ENCODE results near the gene DNAH8. TPM values are rescaled to one million over a fixed set of nuclear protein-coding genes. Genes with fewer than 3 reads are reported as not detected.

The DNAH8 gene
- total RNA-seq, 1 experiment from 2014 or later = not detected

DNA sequence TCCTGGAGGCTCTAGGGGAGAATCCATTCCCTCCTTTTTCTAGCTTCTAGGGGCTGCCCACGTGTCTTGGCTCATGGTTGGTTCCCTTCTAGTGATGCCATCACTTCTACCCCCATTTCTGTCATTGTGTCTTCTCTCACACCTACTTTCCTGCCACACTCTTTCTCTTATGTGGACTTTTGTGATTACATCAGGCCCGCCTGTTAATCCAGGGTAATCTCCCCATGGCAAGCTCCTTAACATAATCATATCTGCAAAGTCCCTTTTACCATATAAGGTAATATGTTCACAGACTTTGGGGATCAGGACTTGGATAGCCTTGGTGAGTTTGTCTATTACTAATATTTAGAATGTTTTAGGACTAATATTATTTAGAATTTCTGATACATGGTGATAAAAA, 111.9 kb downstream of the DNAH8 start:
- H3K36me3 ChIP-seq (ENCODE audit: control insufficient read depth, insufficient read depth, low read length) = no peaks in the 10 kb centered on the region
- intact Hi-C loops (cut with micrococcal nuclease; ENCODE audit: unreplicated experiment) = no loop called here
- H3K9me3 ChIP-seq (ENCODE audit: control insufficient read depth, insufficient read depth, low read depth, low read length) = no peaks in the 10 kb centered on the region
- TF ChIP-seq, protein P1, sequence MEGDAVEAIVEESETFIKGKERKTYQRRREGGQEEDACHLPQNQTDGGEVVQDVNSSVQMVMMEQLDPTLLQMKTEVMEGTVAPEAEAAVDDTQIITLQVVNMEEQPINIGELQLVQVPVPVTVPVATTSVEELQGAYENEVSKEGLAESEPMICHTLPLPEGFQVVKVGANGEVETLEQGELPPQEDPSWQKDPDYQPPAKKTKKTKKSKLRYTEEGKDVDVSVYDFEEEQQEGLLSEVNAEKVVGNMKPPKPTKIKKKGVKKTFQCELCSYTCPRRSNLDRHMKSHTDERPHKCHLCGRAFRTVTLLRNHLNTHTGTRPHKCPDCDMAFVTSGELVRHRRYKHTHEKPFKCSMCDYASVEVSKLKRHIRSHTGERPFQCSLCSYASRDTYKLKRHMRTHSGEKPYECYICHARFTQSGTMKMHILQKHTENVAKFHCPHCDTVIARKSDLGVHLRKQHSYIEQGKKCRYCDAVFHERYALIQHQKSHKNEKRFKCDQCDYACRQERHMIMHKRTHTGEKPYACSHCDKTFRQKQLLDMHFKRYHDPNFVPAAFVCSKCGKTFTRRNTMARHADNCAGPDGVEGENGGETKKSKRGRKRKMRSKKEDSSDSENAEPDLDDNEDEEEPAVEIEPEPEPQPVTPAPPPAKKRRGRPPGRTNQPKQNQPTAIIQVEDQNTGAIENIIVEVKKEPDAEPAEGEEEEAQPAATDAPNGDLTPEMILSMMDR (IDR thresholded peaks at IDR 0.05) = no peak
- no peak for TF ChIP-seq SIN3A (IDR thresholded peaks at IDR 0.05; ENCODE audit: borderline replicate concordance, insufficient read depth, low read depth, low read length)
- TF ChIP-seq TCF7L2 (IDR thresholded peaks at IDR 0.05; ENCODE audit: low read depth, low read length) = no peak
- TF ChIP-seq REST (IDR thresholded peaks at IDR 0.05; ENCODE audit: insufficient read depth in 1 of 2, low read depth in 2 of 2, low read length in 1 of 2) = no peak
- TF ChIP-seq POLR2AphosphoS5 (IDR thresholded peaks at IDR 0.05; ENCODE audit: low read depth, low read length) = no peak
- in situ Hi-C loops (cut with HindIII; ENCODE audit: low pct_unique_long_range_greater_than_20kb, low sequenced_read_pairs) = no loop called here
- no TSS peak for BruUV-seq (replicated peaks)
- ChIA-PET POLR2A (no interaction called here), CTCF (no interaction called here)
- peaks cover 3% of the 10 kb centered on the region; the same call in 1 of the 2 replicates for H3K27me3 ChIP-seq (ENCODE audit: control insufficient read depth, insufficient read depth, low read length)
- ATAC-seq (no peak), DNase-seq (ENCODE audit: low read depth, low spot score) (no peak)
- H3K4me1 ChIP-seq (ENCODE audit: control insufficient read depth, insufficient read depth, low read length) = no peaks in the 10 kb centered on the region
- no peak overlapping the region for H3K27ac ChIP-seq (ENCODE audit: low read length)
- no peak overlapping the region for H3K4me3 ChIP-seq (ENCODE audit: low read depth in 2 of 2, low read length in 2 of 2)

- in situ Hi-C loops (cut with HindIII; ENCODE audit: low pct_unique_long_range_greater_than_20kb, low sequenced_read_pairs) = no loop called here
Observed at GRCh38 chr6:38831865-38832264, 116.8 kb downstream of the DNAH8 start.

More at GRCh38 chr6:38831865-38832264, 116.8 kb downstream of the DNAH8 start:
- no peaks in the 10 kb centered on the region for H3K36me3 ChIP-seq (ENCODE audit: control insufficient read depth, insufficient read depth, low read length)
- TF ChIP-seq SIN3A (IDR thresholded peaks at IDR 0.05; ENCODE audit: borderline replicate concordance, insufficient read depth, low read depth, low read length) (no peak), POLR2AphosphoS5 (IDR thresholded peaks at IDR 0.05; ENCODE audit: low read depth, low read length) (no peak), TCF7L2 (IDR thresholded peaks at IDR 0.05; ENCODE audit: low read depth, low read length) (no peak), REST (IDR thresholded peaks at IDR 0.05; ENCODE audit: insufficient read depth in 1 of 2, low read depth in 2 of 2, low read length in 1 of 2) (no peak)
- TF ChIP-seq, protein P1 (IDR thresholded peaks at IDR 0.05) = no peak
- CTCF ChIA-PET = no interaction called here
- intact Hi-C loops (cut with micrococcal nuclease; ENCODE audit: unreplicated experiment) = no loop called here
- H3K4me3 ChIP-seq (ENCODE audit: low read depth in 2 of 2, low read length in 2 of 2) = no peak overlapping the region
- POLR2A ChIA-PET = no interaction called here
- no peaks in the 10 kb centered on the region for H3K4me1 ChIP-seq (ENCODE audit: control insufficient read depth, insufficient read depth, low read length)
- no peaks in the 10 kb centered on the region for H3K9me3 ChIP-seq (ENCODE audit: control insufficient read depth, insufficient read depth, low read depth, low read length)
- ATAC-seq (no peak), DNase-seq (ENCODE audit: low read depth, low spot score) (no peak)
- H3K27ac ChIP-seq (ENCODE audit: low read length) = no peak overlapping the region
- peaks cover 3% of the 10 kb centered on the region for H3K27me3 ChIP-seq (ENCODE audit: control insufficient read depth, insufficient read depth, low read length)
- BruUV-seq (replicated peaks) = no TSS peak

All from Panc1 (cell line).